Mesenchymal stem cell (in vitro differentiated cells and primary cell): Measurements from ENCODE around the gene FN3KRP.
A peak's percentile ranks its signal among the peaks of the same experiment; 100 is the strongest.

Experiments
- DNase-seq: peaks from one replicate; pipeline ENCODE4 v3.0.0-alpha.2; 2013
- H2AFZ ChIP-seq: one replicate; pipeline ENCODE4 v1.6.1; 2013; ENCODE audit warnings: low read depth, mild to moderate bottlenecking, control low read depth, inconsistent platforms, low read length, moderate library complexity
- H2AK5ac ChIP-seq: 2 replicates; pipeline ENCODE4 v1.6.1; 2013; ENCODE audit warnings: low read length, moderate library complexity, mild to moderate bottlenecking, inconsistent platforms; ENCODE audit not compliant: severe bottlenecking
- H2BK120ac ChIP-seq: one replicate; pipeline ENCODE4 v1.6.1; 2013; ENCODE audit warnings: low read depth, mild to moderate bottlenecking, inconsistent platforms, low read length, moderate library complexity
- H2BK12ac ChIP-seq, 2 experiments: one replicate each; pipeline ENCODE4 v1.6.1; 2013; ENCODE audit warnings: inconsistent platforms in 2 of 2, low read length in 2 of 2, mild to moderate bottlenecking in 2 of 2, moderate library complexity in 2 of 2, control low read depth in 1 of 2
- H2BK15ac ChIP-seq: one replicate; pipeline ENCODE4 v1.6.1; 2013; ENCODE audit warnings: mild to moderate bottlenecking, low read depth, inconsistent platforms; ENCODE audit not compliant: poor library complexity, severe bottlenecking
- H2BK5ac ChIP-seq: 2 replicates; pipeline ENCODE4 v1.6.1; 2013; ENCODE audit warnings: low read depth, mild to moderate bottlenecking, low read length, control low read depth, inconsistent platforms; ENCODE audit not compliant: poor library complexity, severe bottlenecking
- H3K14ac ChIP-seq, 2 experiments: one replicate each; pipeline ENCODE4 v1.6.1; 2013; ENCODE audit warnings: inconsistent platforms in 2 of 2, low read length in 2 of 2, control low read depth in 1 of 2, mild to moderate bottlenecking in 1 of 2, moderate library complexity in 1 of 2
- H3K18ac ChIP-seq, 2 experiments: one replicate each; pipeline ENCODE4 v1.6.1; 2013; ENCODE audit warnings: inconsistent platforms in 2 of 2, low read length in 2 of 2, control low read depth in 1 of 2, low read depth in 1 of 2, mild to moderate bottlenecking in 1 of 2
- H3K23ac ChIP-seq, 2 experiments: one replicate each; pipeline ENCODE4 v1.6.1; 2013; ENCODE audit warnings: inconsistent platforms in 2 of 2, low read length in 2 of 2, mild to moderate bottlenecking in 2 of 2, moderate library complexity in 2 of 2, control low read depth in 1 of 2
- H3K27ac ChIP-seq: 2 replicates; pipeline ENCODE4 v1.5.1; 2013; ENCODE audit warnings: mild to moderate bottlenecking, moderate library complexity, low read length, control low read depth, inconsistent platforms; ENCODE audit not compliant: poor library complexity, severe bottlenecking
- H3K27me3 ChIP-seq, 2 experiments: 2 replicates each; pipeline versions ENCODE4 v1.6.1 to v1.7.0; 2013; ENCODE audit warnings: low read length in 2 of 2, mild to moderate bottlenecking in 2 of 2, moderate library complexity in 2 of 2, control low read depth in 1 of 2, inconsistent platforms in 1 of 2; ENCODE audit not compliant: control insufficient read depth in 1 of 2, insufficient read depth in 1 of 2
- H3K36me3 ChIP-seq, 2 experiments: 2 replicates each; pipeline versions ENCODE4 v1.6.1 to v1.7.0; 2013; ENCODE audit warnings: low read length in 2 of 2, control low read depth in 1 of 2, inconsistent platforms in 1 of 2, low read depth in 1 of 2, mild to moderate bottlenecking in 1 of 2; ENCODE audit not compliant: insufficient read depth in 2 of 2, control insufficient read depth in 1 of 2
- H3K4ac ChIP-seq, 2 experiments: one replicate each; pipeline ENCODE4 v1.6.1; 2013; ENCODE audit warnings: inconsistent platforms in 2 of 2, low read length in 2 of 2, mild to moderate bottlenecking in 2 of 2, moderate library complexity in 2 of 2, control low read depth in 1 of 2, low read depth in 1 of 2
- H3K4me1 ChIP-seq: 2 replicates; pipeline ENCODE4 v1.6.1; 2013; ENCODE audit warnings: low read depth, low read length, control low read depth; ENCODE audit not compliant: control insufficient read depth, insufficient read depth
- H3K4me2 ChIP-seq: 2 replicates; pipeline ENCODE4 v1.6.1; 2013; ENCODE audit warnings: low read length, mild to moderate bottlenecking, inconsistent platforms; ENCODE audit not compliant: poor library complexity, severe bottlenecking
- H3K4me3 ChIP-seq, 2 experiments: 2 replicates each; pipeline versions ENCODE4 v1.5.1 to v1.7.0; 2013; ENCODE audit warnings: low read length in 2 of 2, mild to moderate bottlenecking in 2 of 2, control low read depth in 1 of 2, low read depth in 1 of 2; ENCODE audit not compliant: insufficient read depth in 1 of 2
- H3K79me1 ChIP-seq: replicated peaks from 2 replicates; pipeline ENCODE4 v1.6.1; 2013; ENCODE audit warnings: mild to moderate bottlenecking, control low read depth, low read length, inconsistent platforms; ENCODE audit not compliant: poor library complexity, severe bottlenecking
- H3K9ac ChIP-seq: 2 replicates; pipeline ENCODE4 v1.7.0; 2013; ENCODE audit warnings: mild to moderate bottlenecking, low read length, moderate library complexity
- H3K9me3 ChIP-seq: 2 replicates; pipeline ENCODE4 v1.7.0; 2013; ENCODE audit warnings: mild to moderate bottlenecking, low read length; ENCODE audit not compliant: control insufficient read depth
- H4K8ac ChIP-seq: one replicate; pipeline ENCODE4 v1.6.1; 2013; ENCODE audit warnings: inconsistent platforms, mild to moderate bottlenecking, low read length, moderate library complexity
- H4K91ac ChIP-seq: one replicate; pipeline ENCODE4 v1.6.1; 2013; ENCODE audit warnings: mild to moderate bottlenecking, low read length, inconsistent platforms
- WGBS: methylation state at CpG from one replicate; pipeline ENCODE4 v1.1.7; 2013; ENCODE audit warnings: mixed read lengths; 5-methylcytosine and 5-hydroxymethylcytosine counted together

The FN3KRP gene

GRCh38 chr17:82698974-82699442, 17.5 kb upstream of the FN3KRP start:
- Histone ChIP-seq H2AFZ (peak overlapping the region; percentile 92), H3K9me3 (peaks cover 10% of the 10 kb centered on the region), H3K79me1 (peaks cover 15% of the 10 kb centered on the region), H3K27me3 (peaks cover 6 to 7% of the 10 kb centered on the region in 2 experiments), H2BK12ac (no peak overlapping the region), H3K4me2 (peak overlapping the region; percentile 68), H3K23ac (peak overlapping the region in 1 of 2 experiments; percentile 5), H4K8ac (no peak overlapping the region), H3K4me3 (peak overlapping the region; percentile 71 to 85), H3K36me3 (peaks cover 0 to 10% of the 10 kb centered on the region in 2 experiments), H2BK120ac (no peak overlapping the region), H3K4ac (no peak overlapping the region), H2BK5ac (no peak overlapping the region), H3K18ac (peak overlapping the region; percentile 8 to 44), H3K27ac (no peak overlapping the region), H2BK15ac (no peak overlapping the region), H4K91ac (peak overlapping the region; percentile 1), H3K9ac (peak overlapping the region; percentile 64), H3K4me1 (peaks cover 24% of the 10 kb centered on the region), H3K14ac (peak overlapping the region in 1 of 2 experiments; percentile 45), H2AK5ac (no peak overlapping the region)
- WGBS: 15% methylated on average over 44 of the region's 45 CpGs
- DNase-seq: no peak

- Histone ChIP-seq H3K4me1 (peaks cover 24% of the 10 kb centered on the region), H3K36me3 (peaks cover 0 to 10% of the 10 kb centered on the region in 2 experiments), H3K9ac (no peak overlapping the region), H2AK5ac (no peak overlapping the region), H4K8ac (no peak overlapping the region), H3K4me2 (no peak overlapping the region), H3K4ac (no peak overlapping the region), H2BK120ac (no peak overlapping the region), H2BK5ac (no peak overlapping the region), H2BK12ac (no peak overlapping the region), H3K27ac (no peak overlapping the region), H3K4me3 (peak overlapping the region in 1 of 2 experiments; percentile 85), H4K91ac (peak overlapping the region; percentile 1), H2BK15ac (no peak overlapping the region), H3K14ac (no peak overlapping the region), H3K18ac (no peak overlapping the region), H3K79me1 (peaks cover 15% of the 10 kb centered on the region), H3K27me3 (peaks cover 6 to 11% of the 10 kb centered on the region in 2 experiments), H3K9me3 (peaks cover 5% of the 10 kb centered on the region), H2AFZ (no peak overlapping the region), H3K23ac (no peak overlapping the region)
- 77% methylated on average over 10 of the region's 13 CpGs for WGBS
- no peak for DNase-seq
These were observed 17.0 kb upstream of the FN3KRP start for GRCh38 chr17:82699551-82699950.

- no peak overlapping the region for H2AFZ ChIP-seq
- H2BK5ac ChIP-seq: no peak overlapping the region
- H3K27ac ChIP-seq: no peak overlapping the region
- no peak overlapping the region for H3K4me2 ChIP-seq
- no peak overlapping the region for H3K4me3 ChIP-seq
- H3K4ac ChIP-seq: no peak overlapping the region
- H2AK5ac ChIP-seq: no peak overlapping the region
- H3K4me1 ChIP-seq: peaks cover 16% of the 10 kb centered on the region
- H3K9ac ChIP-seq: no peak overlapping the region
- DNase-seq: no peak
- peaks cover 6% of the 10 kb centered on the region for H3K79me1 ChIP-seq
- no peak overlapping the region for H4K8ac ChIP-seq
- H2BK15ac ChIP-seq: no peak overlapping the region
- WGBS: 84% methylated on average over 19 of the region's 20 CpGs
- H2BK12ac ChIP-seq: no peak overlapping the region
- no peaks in the 10 kb centered on the region for H3K36me3 ChIP-seq
- H2BK120ac ChIP-seq: no peak overlapping the region
- no peak overlapping the region for H3K14ac ChIP-seq
- H3K9me3 ChIP-seq: no peaks in the 10 kb centered on the region
- no peak overlapping the region for H4K91ac ChIP-seq
- H3K23ac ChIP-seq: no peak overlapping the region
- H3K18ac ChIP-seq: no peak overlapping the region
- peaks cover 2 to 22% of the 10 kb centered on the region in 2 experiments for H3K27me3 ChIP-seq
These were observed 14.1 kb upstream of the FN3KRP start for GRCh38 chr17:82702231-82702927.

- no peak overlapping the region for H3K4me3 ChIP-seq
- H2BK12ac ChIP-seq: no peak overlapping the region
- H2BK120ac ChIP-seq: no peak overlapping the region
- no peaks in the 10 kb centered on the region for H3K9me3 ChIP-seq
- H3K27ac ChIP-seq: no peak overlapping the region
- H4K91ac ChIP-seq: no peak overlapping the region
- no peak for DNase-seq
- no peak overlapping the region for H3K9ac ChIP-seq
- no peak overlapping the region for H4K8ac ChIP-seq
- no peak overlapping the region for H2BK15ac ChIP-seq
- no peak overlapping the region for H3K23ac ChIP-seq
- no peak overlapping the region for H3K4me2 ChIP-seq
- H3K79me1 ChIP-seq: no peaks in the 10 kb centered on the region
- no peaks in the 10 kb centered on the region for H3K36me3 ChIP-seq
- no peak overlapping the region for H3K14ac ChIP-seq
- H3K18ac ChIP-seq: no peak overlapping the region
- WGBS: 86% methylated on average over 25 of the region's 26 CpGs
- H3K4ac ChIP-seq: no peak overlapping the region
- H3K4me1 ChIP-seq: peaks cover 14% of the 10 kb centered on the region
- peaks cover 0 to 22% of the 10 kb centered on the region in 2 experiments for H3K27me3 ChIP-seq
- no peak overlapping the region for H2AK5ac ChIP-seq
- H2BK5ac ChIP-seq: no peak overlapping the region
- H2AFZ ChIP-seq: no peak overlapping the region
These were observed 13.3 kb upstream of the FN3KRP start for GRCh38 chr17:82703036-82703745.
